ENCODE results near the gene RABGAP1.

GRCh38 chr9:123109540-123110279 lies 168.9 kb downstream of the RABGAP1 start:
- no peak for TF ChIP-seq CTCF (IDR thresholded peaks at IDR 0.05; ENCODE audit: low read length)
- TF ChIP-seq EZH2phosphoT487 (IDR thresholded peaks at IDR 0.05; ENCODE audit: low read length), result no peak
